Measurements from ENCODE around the gene VPS37C.

VPS37C gene

DNA sequence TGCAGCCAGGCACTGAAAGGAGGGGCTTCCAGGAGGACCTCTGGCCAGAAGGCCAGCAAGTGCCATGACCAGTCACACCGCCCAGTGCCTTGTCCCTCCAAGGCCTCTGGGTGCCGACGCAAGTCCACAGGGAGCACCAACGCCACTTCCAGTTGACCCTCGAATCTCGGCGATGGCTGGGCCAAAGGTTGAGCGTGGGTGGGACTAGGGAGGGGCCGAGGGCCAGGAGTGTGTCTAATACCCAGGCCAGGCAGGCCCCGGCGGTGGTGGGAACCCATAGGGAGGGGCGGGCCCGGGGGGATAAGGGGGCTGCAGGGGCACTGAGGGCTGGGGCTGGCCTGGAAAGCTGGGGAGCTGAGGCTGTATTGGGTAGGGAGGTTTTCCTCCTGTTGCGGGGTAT is 29.6 kb downstream of the VPS37C start:
- DNase-seq = no peak

DNA sequence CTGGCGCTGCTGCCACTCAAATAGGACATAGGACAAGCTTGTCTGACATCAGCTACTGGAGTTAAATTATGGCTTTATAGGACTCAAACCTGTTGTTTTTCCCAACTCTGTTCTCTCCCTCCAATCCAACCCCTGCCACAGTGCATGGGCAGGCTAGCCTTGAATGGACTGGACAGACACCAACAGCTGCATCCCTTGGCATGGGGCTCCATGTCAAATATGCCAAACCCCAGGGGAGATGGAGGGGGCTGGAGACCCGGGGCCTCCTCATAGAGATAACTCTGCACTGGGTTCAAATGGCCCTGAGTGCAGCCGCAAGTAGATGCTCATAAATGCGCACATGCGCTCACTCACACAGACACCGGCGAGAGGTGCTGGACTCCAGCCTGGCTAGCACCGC is 30.0 kb downstream of the VPS37C start:
- DNase-seq = no peak

DNA sequence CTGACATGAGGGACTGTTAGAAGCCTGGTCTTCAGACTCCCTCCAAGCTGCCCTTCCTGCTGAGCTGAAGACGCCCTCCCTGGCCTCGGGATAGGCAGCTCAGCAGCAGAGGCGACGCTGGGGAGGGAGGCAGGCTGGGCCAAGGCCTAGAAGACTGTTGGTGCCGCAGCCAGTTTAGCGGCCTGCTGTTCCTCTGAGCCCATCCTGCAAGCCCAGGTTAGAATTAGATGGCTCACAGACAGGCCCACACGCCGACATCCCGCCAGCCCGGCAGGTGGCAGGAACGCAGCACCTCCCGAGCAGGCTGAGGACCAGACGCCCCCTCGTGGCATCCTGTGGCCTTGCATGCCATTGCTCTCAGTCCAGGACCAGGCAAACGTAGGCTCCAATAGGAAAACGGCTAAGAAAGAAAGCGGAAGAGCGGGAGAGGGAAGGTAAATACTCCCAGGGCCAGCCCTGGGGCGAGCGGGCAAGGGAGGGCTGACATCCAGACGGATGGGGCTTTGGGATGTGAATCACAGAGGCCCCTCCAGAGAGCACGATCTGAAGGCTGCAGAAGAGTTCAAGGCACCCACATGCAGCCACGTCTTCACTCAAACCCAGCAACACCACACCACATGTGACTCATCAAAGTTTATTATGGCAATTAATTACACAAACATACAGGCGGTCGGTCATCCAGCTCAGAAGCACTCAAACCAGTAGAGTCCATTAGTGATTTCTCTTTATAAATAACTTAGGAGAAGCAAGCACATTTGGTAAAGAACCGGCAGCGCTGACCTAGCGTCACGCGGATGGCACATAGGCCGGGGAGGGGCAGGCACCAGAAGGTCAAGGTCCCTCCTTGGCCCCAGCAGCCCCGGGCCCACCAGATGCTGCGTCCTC is 31.3 kb downstream of the VPS37C start:
- no peak for DNase-seq

DNA sequence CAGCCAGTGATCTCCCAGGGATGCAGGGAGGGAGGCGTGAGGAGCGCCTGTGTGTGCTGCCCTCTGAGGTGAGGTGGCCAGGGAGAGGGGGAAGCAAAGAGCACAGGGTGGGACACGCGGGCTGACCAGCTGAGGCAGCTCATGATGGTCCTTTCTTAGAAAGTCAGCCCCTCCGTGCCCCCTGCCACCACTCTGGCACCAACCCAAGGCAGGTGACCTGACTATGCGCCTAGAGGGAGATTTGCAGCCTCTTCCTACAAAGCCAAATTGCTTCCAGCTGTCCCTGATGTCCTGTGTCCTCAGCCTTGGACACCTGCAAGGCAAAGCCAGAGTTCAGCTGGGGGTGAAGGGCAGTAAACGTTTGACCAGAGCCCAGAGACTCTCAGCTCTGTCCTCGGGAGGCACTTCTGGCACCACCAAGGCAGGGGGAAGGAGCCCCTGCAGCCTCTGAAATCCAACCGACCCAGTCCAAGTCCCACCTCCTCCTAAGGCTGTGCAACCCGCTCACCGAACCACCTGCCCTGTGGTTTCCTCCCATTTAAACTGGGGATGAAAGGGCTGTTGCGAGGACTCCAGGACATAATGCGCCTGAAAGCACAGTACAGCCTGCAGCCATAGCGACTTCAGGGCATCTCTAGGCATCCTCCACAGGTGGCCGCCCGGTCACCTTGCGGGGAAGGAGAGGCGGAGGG is 32.1 kb downstream of the VPS37C start:
- DNase-seq = no peak

DNA sequence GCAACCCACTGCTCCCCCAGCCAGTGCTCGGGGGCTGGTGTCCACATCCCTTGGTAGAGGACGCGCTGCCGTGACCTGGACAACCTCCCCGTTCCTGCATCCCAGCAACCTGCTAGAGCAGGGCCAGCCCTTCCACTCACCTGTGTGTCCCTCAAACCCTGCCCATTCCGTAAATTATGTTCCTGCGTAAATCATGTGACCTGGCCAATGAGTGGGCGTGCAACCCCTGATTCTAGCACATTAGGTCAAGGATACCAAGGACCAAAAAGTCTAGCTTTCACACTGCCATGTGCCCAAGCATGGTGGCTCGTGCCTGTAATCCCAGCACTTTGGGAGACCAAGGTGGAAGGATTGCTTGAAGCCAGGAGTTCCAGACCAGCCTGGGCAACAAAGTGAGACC is 33.2 kb downstream of the VPS37C start:
- DNase-seq = no peak

DNA sequence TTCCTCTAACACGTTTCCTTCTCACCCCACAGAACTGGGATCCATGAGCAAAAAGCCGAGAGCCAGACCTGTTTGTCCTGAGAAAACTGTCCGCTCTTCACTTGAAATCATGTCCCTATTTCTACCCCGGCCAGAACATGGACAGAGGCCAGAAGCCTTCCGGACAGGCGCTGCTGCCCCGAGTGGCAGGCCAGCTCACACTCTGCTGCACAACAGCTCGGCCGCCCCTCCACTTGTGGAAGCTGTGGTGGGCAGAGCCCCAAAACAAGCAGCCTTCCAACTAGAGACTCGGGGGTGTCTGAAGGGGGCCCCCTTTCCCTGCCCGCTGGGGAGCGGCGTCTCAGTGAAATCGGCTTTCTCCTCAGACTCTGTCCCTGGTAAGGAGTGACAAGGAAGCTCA is 35.0 kb downstream of the VPS37C start:
- DNase-seq = no peak

DNA sequence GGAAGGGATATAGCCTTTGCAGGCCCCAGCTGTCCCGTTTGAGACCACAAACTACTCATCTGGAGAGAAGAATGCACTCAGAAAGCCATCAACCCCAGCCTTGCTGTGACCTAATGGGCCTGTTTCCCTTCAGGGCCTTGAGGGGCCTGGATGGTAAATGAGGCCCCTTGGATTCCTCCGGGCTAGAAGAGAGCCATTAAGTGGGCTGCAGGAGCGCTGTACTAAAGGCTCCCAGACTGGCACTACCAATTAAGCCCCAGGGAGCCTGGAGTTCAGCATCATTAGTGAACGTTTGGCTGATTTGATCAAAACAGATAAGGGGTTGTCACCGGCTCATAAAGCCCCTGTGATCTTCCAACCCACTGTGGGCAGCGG is 35.9 kb downstream of the VPS37C start:
- no peak for DNase-seq

DNA sequence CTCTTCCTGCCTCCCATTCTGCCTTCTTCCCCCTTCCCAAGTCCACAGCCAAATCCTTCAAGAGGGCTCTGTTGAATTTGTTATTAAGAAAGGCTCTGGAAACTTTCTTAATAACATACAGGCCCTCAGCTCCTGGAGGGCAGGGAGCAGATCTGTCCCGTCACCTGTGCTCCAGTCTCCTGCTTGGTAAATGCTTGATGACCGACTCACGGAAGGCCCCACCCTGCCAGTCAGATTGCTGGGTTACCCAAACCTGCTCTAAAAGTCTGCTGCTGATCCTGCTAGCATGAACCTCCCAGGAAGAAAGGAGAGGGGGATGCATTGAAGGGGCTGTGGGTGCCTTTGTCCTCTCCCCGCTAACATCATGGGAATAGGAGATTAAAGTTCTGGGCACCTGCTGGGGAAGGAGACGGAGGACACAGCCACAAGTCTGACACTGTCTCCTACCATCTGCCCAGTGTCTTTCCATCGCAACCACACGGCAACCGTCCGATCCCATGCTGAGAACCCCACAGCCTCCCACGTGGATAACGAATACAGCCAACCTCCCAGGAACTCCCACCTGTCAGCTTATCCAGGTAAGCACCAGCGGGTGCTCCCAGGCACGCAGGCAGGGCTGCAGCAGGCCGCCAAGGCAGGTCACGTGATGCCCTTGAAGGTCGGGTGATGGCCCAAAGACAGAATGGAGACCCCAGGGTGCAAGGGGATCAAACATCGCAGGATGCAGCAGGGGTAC is 36.5 kb downstream of the VPS37C start:
- DNase-seq = no peak

DNA sequence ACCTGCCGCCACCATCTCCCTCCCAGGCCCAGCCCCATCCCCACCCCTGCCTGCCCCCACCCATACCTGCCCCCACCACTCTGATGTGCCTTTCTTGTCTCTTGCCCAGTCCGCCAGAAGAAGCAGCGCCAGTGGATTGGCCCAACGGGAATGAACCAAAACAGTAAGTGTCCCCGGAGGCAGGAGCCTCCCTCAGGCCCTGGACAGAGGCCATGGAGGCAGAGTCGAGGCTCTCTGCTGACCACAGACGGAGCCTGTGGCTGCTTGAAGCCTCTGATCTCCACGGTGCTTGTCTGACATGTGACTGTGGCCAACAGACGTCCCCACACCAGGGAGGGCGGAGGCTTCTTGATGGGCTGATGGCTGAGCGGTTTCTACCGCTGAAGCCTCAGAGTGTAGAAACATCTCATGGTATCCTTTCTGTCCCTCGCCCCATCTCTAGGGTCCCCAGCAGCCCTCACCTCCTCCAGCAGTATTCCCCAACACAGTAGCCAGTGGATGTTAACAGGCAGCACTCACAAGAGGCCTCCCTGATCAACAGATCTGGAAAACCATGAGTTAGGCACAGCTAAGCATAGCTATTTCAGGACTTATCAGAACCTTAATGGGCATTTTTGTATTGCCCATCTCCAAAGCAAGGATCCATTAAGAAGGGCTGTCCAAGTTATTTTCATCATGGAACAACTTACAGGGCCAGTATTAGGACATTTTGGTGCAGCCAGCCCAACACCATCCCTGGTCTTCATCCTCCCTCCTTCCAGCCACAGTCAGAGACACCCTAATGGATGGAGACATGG is 37.3 kb downstream of the VPS37C start:
- DNase-seq = no peak

DNA sequence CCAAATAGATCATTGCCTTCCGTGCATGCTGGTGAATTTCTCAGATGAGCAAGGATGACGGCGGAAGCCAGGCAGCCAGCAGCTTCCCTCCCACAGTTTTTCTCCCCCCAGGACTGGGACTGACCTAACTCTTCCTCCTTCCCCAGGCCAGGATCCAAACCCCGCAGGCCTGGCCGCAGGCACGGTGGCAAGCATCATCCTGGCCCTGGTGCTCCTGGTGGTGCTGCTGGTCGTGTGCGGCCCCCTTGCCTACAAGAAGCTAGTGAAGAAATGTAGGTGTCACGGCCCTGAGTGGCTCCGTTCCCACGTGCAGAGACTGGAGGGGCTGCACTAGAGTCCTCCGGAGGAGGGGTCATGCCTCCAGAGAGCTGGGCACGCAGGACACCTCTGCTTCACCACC is 38.5 kb downstream of the VPS37C start:
- no peak for DNase-seq

DNA sequence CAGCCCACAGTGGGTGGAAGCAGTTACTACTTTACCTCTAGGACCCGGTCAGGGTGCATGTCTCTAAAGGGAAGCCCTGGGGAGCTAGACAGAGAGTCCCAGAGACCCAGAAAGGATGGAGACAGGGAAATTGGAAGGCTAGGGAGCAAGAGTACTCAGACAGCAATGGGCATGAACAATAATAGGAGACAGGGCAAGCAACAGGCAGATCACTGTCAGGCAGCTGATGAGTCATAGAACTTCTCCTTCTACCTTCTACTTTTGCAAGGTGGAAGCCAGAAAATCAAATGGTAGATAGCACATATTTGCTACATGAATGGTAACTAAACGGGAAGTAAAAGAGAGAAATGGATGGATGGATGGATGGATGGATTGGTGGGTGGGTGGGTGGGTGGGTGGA is 39.3 kb downstream of the VPS37C start:
- DNase-seq = no peak

DNA sequence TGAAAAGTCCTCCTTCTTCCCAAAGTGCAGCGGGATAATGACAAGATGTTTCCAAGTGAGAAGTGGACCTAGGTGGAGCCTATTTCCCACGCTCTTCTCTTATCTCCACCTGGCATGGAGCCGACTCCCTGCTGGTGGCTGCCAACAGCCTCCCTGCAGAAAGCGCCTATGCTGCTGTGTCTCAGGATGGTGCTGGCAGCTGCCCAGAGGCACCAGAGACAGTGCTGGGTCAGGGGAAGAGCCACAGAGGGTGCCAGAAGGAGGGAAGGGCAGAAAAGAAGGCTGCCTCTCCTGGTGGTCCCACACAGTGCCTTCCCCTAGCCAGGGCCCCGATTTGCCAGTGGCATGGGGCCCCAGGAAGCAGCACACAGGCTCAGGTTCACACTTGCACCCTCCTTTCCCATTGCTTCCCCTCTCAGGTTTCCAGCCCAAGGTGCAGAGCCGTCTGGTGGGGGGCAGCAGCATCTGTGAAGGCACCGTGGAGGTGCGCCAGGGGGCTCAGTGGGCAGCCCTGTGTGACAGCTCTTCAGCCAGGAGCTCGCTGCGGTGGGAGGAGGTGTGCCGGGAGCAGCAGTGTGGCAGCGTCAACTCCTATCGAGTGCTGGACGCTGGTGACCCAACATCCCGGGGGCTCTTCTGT is 39.9 kb downstream of the VPS37C start:
- DNase-seq = no peak

DNA sequence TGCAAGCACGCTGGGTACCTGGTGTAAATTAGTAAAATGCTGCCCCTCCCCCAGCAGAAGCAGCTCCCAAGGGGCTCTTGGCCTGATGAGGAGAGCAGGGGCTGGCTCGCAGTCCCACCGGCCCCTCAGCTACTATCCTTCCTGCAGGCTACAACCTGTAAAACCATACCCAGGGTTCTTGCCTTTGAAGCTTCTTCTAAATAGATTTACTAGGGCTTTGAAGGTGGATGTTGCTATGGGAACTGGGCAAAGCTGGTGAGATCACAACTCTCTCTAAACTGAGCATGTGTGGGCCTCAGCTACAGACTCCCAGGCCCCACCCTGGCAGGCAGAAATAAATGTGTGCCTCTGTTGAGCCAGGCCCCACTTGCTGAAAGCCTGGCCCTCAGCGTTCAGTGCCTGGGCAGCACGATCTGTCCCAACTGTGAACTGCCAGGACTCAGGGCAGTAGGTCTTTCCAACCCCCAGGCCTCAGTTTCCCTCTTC is 40.5 kb downstream of the VPS37C start:
- no peak for DNase-seq

DNA sequence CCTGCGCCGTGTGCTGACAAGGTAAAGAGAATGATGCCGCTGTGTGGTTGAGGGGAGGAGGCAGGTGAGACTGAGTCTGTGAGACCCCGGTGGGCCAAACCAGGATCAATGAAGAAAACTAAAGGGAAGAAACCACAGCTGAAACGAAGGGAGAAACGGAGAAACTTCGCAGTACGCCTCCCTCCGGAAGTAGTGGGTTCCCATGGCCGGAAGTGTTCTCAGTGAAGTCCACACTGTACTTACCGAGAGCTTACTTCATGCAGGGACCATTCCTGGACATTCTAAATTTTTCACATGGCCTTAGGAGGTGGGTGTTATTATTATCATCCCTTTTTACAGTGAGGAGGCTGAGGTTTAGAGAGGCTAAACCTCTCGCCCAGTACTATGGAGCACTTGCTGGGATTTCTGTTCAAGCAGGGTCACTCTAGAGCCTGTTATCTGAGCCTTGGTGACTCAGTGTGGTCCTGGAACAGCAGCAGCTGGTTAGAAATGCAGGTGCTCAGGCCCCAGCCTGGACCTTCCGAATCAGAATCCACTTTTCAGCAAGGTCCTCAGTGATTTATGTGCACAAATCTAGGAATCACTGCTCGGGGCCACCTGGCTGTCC is 41.0 kb downstream of the VPS37C start:
- DNase-seq = no peak

DNA sequence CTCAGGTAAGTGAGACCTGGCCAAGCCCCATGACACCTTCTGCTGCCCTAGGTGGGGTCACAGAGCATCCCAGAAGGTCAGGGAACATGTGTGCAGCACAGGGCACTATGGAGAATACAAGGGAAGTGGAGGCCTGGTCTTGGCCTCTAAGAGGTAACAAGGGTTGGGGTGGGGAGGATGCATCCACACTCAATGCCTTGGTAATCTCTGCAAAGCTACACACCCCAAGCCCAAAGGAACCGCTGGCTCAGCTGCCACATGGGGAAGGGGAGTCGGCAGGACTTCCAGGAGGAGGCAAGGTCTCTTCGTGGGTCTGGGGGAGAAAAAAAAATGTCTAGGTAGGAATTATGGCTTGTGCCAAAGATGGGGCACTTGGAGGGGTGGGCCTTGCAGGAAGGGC is 41.7 kb downstream of the VPS37C start:
- no peak for DNase-seq

DNA sequence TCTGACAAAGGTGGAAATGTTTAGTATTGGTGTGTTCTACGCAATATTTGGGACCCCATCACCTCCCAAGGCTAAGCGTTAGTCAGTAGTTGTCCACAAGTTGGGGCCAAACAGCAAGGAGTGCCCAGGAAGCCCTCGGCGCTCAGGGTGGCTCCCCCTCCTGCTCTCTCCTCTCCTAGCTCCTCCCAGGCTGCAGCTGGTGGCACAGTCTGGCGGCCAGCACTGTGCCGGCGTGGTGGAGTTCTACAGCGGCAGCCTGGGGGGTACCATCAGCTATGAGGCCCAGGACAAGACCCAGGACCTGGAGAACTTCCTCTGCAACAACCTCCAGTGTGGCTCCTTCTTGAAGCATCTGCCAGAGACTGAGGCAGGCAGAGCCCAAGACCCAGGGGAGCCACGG is 42.2 kb downstream of the VPS37C start:
- DNase-seq = no peak

DNA sequence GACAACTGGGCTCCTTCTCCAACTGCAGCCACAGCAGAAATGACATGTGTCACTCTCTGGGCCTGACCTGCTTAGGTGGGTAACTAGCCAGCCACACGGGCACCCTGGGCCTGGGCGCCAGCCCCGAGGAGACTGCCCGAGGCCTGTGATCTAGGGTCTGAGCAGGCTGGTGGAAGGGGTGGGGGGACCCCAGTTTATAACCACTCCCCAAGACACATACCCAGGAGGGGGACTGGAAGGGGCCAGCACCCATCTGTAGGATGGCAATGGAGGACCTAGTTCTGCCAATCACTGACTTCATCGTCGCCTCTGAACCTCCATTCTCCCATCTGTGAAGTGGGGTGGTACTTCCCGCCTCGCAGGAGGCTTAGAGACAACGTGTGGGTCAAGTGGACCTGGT is 42.8 kb downstream of the VPS37C start:
- DNase-seq = no peak

DNA sequence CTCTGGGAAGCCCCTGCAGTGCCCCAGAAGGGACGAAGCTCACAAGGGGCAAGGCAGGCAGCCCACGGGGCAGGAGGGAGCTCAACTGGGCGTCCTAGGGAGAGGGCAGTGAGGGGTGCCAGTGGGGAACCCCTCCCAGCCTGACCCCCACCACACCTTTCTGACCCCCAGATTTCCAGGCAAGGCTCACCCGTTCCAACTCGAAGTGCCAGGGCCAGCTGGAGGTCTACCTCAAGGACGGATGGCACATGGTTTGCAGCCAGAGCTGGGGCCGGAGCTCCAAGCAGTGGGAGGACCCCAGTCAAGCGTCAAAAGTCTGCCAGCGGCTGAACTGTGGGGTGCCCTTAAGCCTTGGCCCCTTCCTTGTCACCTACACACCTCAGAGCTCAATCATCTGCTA is 43.2 kb downstream of the VPS37C start:
- no peak for DNase-seq

DNA sequence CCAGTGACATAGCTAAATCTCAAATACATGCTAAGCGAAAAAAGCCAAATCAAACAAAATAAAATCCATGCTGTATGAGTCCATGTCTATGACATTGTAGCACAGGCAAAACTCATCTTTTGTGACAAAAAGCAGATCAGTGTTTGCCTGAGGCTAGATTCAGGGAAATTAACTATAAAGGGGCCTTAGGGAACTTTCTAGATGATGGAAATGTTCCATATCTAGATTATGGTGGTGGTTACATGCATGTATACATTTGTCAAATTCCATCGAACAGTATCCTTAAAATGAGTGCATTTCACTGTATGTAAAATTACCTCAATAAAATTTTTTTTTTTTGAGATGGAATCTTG is 44.1 kb downstream of the VPS37C start:
- no peak for DNase-seq

DNA sequence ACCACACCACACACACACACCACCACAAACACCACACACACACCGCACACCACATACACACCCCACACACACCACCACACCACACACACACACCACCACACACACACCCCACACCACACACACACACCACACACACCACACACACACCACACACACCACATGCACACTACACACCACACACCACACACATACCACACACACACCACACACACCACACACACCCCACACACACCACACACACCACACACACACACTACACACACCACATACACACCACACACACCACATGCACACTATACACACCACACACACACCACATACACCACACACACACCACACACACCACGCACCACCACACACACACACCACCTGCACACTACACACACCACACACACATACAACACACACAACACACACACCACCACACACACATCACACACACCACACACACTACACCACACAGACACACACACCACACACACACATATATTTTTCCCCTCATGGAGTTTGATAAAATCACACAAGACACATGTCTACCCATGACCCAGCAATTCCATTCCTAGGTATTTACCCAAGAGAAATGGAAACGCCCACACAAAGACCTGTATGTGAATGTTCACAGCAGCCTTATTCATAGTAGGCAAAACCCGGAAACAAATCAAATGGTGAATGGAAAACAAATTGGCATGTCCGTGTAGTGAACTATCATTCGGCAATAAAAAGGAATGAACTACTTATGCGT is 44.6 kb downstream of the VPS37C start:
- DNase-seq = no peak

DNA sequence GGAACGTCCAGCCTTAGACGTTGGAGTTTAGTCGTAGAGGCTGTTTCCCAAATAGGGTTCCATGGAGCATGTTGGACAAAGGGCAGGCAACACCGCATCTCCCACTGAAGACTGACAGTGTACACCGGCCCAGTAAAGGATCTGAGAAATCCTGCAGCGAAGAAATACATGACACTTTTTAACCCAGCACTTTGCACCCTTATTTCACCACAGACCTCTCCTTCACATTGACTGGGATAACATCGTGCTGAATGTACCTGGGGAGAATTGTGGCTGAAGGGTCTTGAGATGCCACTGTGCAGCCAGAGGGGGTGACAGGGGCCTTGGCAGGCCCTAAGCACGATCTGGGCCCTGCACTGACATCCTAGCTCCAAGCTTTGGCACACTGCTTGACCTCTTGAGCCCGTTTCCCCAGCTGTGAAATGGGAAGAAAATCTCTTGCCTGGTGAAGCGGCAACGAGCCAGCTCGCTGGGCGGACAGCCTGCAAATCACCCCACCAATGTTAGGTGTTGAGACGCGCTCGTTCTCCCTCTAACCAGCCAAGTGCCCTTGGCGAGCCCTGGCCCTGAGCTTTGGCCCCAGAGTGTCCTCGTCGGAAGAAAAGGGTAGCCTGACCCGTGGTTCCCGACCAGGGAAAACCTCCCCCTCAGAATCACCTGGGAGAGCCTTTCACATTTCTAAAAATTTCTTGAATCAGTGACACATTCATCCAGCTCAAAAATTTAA is 45.6 kb downstream of the VPS37C start:
- no peak for DNase-seq
